ENCODE results near the gene CDK18.

Gene CDK18

DNA sequence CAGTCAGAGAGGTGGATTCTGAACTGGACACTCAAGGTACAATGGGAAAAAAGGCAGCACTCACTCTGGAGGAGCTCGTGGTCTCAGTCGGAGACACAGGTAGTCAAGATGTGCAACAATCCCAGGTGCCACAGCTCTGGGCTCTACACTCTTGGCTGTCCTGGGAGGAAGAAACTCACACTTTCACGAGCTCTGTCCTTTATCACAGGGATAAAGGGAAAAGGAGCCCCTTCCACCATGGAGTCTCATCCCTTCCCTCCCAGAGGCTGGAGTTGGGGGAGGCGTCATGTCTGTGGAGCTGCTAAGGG is 20.3 kb downstream of the CDK18 start:
- ATAC-seq, result no peak

DNA sequence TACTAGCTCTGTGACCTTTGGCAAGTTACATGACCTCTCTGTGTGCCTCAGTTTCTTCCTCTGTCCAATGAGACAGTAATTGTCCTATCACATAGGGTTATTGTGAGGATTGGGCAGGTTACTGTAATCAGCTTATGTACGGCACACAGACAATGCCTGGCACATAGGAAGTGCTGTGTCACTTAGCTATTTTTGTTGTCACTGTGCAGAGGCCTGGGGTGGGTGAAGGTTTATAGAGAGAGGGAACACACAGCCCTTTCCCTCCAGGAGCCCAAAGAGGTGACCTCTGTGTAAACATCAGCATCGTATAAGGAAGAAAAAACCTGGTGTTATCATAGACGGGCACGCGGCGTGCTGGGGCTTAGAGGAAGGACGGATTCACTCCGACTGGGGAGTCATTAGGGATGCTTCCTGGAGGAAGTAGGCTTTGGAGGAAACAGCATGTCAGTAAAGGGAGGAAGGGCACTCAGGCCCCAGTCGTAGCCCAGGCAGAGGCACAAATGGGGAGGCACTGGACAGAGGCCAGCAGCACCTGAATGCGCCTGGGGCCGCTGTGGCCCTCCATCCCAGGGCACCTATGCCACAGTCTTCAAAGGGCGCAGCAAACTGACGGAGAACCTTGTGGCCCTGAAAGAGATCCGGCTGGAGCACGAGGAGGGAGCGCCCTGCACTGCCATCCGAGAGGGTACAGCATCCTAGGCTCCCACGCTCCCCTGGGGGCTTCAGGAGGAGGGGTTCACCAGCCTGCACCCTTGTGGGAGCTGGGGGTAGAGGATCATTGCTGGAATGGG is 21.2 kb downstream of the CDK18 start:
- no peak for ATAC-seq

DNA sequence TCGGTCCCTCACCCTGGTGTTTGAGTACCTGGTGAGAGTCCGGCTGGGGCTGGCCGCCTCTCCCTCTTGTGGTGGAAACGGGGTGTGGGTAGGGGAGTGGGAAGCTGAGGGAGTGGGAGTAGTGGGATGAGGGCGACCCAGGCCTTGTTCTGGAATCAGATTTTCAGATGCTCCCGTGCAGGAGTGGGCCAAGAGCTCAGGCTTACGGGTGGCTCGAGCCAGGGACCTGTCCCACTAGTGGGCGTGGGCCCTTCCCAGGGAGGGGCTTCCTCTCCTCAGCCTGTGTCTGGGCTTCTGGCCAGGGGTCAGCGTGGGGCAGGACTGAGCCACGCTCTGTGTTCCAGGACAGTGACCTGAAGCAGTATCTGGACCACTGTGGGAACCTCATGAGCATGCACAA is 22.0 kb downstream of the CDK18 start:
- no peak for ATAC-seq

DNA sequence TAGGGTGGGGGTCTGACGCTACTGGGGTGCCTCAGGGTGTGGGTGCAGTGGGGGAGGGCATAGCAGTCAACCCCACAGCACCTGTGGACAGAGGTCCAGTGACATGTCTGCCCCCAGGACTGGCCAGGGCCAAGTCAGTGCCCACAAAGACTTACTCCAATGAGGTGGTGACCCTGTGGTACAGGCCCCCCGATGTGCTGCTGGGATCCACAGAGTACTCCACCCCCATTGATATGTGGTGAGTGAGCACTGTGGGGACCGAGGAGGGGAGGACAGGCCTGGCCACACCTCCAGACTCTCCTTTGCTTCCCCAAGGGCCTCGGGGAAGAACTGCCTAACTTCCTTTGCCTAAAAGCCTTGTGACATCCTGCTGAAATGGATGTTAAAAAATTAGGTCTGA is 23.5 kb downstream of the CDK18 start:
- ATAC-seq, result no peak

DNA sequence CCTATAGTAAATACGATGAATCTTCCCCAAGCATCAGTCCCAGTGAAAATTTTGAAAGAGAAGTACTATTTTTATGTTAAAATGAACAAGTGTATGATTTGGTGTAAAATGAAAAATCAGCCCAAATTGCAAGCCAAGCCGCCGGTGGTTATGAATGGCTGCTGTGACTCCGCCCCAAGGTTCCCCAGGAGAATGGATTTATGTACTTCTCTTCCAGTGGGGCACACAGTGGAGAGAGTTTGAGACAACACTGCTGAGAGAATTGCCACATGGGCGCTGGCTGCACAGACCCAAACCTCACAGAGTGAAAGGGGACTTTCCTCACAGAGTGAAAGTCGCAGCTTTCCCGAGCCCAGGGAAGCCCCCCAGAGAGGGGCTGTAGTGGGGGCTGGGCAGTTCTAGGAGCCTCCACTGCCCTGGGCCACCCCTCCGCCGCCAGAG is 24.0 kb downstream of the CDK18 start:
- ATAC-seq, result no peak

DNA sequence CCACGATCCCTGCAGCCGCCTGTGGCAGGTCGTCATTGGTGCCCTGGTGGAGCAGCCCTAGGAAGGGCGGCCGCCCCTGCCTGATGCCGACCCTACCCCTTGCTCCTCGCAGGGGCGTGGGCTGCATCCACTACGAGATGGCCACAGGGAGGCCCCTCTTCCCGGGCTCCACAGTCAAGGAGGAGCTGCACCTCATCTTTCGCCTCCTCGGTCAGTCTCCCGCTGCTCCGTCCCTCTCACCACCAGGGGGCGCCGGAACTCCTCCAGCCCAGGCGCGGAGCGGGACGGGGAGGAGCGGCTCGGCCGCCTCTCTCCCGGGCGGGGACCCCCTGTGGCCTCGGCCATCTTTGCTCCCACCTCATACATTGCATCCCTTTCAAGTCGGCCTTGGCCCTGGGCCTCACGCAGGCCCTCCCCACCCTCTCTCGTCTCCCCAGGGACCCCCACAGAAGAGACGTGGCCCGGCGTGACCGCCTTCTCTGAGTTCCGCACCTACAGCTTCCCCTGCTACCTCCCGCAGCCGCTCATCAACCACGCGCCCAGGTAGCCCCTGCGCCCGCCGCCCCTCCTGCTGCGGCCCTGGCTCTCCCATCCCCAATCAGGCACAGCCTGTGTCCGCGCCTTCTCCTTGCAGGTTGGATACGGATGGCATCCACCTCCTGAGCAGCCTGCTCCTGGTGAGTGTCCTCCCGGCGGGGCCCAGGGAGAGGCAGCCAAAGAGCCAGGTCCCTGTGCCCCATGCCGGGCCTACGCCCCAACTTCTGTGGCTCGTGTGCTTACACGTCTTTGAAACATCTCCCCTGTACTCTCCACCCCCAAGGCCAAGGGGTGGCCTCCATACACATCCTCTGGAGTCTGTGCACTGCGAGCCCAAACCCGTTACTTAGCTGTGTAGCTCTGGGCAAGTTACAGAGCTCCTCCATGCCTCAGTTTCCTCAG is 24.7 kb downstream of the CDK18 start:
- ATAC-seq, result peak; percentile 77 to 80

DNA sequence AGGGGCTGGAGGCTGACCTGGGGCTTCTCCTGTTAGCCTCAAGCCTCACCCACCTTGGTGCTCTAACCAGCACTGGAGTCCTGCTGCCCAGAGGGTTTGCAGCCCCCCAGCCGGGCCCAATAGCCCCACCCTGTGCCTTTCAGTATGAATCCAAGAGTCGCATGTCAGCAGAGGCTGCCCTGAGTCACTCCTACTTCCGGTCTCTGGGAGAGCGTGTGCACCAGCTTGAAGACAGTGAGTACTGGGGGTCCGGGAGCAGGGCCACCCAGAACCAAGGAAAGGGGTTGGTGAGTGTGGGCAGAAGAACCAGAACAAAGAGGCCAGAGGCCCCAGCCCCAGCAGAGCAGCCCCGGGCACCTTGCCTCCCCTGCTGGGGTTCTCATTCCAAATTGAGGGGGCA is 25.6 kb downstream of the CDK18 start:
- no peak for ATAC-seq

DNA sequence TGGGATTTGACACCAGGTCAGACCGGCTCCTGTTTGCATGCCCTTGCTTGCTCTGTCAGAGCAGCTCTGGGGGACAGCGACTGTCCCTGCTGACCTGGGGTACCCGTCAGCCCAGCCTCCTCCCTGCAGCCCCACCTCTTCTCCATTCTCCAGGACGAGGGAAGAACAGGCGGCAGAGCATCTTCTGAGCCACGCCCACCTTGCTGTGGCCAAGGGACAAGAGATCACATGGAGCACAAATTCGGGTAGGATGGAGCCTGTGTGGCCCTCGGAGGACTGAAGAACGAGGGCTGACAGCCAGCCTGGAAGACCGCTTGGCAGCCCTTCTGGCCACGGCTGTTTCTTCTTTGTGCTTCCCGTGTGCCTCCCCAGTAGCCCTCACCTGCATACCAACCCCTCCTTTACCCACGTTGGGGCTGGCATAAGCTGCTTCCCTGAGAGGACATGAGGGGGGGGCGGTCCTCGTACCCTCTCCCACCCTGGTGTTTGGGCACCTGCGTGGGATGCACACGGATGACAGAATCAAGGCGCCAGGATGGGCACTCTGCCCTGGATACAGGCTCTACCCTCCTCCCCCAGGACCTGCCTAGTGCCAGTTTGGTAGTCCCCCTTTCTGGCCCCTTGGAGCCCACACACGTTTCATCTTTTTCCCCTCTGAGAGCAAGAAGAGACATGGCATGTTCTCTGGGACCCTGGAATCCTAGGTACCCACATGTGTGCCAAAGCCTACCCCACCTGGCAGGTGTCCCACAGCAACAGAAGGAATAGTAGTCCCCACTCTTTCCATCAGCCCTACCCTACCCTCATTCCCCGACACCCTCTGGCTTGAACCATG is 26.9 kb downstream of the CDK18 start:
- ATAC-seq, result no peak

DNA sequence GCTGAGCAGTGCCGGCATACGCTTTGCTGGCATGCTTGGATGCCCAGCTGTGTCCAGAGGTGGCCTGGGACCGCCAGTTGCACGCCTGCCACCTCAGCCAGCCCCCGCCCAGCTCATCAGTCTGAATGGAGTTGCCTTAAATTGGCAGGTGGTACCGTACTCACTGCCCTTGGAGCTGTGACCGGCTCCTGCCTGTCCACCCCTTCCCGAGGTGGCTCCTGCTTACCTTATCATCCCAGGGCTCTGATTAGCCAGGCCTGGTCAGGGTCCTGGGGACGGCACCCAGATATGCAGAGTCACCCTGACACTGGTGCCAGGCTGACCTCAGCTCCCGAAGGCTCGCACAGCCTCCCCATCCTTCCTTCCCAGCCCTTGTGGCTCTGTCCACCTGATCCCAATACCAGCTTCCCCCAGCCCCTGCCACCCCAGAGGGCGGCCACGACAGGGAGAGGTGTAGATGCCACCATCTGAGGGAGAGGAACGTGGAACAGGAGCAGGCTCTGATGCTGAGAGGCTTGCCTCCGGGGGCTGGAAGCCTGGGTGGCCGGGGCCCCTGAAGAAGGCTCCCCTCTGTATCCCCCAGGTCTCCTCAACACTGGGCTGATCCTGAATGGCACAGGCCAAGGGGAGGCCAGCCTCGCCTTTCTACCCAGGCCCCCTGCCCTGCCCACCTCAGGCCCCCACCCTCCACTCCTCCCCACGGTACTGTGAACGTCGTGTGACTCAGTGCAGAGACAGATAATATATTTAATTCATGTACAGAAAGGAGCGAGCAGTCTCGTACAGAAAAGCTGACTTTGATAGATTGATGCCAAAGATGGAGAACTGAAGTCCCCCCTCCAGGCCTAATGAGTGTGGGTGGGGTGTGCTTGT is 27.8 kb downstream of the CDK18 start:
- ATAC-seq, result no peak

DNA sequence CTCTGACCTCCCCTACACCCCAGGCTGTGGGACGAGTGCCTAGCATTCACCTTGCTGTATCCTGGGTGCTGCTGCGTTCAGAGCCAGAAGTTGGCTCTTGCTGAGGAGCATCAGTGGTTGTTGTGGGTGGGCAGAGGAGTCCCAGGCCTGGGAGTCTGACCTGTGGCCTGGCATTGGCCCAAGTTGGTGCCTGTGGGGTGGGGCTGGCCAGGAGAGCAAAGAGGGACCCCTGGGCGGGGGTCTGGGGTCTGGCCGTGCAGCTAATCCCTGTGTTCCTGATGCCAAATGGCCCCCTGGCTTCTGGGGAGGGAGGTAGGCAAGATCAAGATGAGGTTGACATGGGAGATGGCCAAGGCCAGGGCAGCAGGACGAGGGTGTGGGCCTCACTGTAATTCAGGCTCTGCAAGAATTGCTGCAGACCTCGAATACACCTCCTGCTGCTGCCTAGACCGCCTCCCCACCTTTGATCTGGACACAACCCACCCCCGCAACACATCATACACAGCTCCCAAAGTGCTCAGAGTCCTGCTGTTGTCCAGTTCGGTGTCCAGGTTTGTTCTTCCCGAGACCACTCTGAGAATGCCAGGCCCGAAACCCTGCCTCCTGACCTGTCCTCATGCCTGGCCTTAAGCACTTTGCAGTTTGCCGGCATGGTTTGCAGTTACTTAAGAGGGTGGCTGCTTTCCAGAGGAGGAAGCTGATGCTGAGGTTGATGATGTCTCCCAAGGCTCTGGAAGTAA is 28.7 kb downstream of the CDK18 start:
- no peak for ATAC-seq

DNA sequence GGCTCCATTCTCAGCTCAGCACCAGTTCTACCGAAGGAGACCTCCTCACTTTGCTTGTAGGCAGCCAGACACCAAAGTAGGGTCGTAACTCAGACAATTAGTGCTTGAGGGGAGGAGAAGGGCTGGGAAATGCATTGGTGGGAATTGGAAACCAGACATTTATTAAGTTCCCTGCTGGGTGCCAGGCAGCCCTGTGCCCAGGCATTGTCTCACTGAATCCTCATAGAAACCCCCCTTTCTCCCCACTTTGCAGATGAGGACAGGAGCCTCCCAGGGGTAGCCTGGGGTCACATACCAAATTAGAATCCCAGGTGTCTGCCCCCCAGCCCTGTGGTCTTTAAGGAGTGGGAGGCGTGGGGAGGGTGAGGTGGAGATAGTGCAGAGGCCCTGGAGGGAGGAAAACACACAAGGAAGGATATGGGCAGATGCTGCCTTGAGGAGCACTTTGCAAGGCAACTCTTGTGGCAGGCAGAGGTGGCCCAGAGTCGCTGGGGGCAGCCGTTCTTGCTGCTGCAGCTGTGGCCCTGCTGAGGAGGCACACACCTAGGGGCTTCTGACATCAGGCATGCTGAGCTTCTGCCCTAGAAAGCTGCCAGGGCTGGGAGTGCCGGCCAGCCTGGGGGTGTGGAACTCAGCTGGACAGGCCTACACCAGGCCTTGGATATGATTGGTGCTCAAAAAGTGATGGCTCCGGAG is 29.4 kb downstream of the CDK18 start:
- ATAC-seq, result no peak

DNA sequence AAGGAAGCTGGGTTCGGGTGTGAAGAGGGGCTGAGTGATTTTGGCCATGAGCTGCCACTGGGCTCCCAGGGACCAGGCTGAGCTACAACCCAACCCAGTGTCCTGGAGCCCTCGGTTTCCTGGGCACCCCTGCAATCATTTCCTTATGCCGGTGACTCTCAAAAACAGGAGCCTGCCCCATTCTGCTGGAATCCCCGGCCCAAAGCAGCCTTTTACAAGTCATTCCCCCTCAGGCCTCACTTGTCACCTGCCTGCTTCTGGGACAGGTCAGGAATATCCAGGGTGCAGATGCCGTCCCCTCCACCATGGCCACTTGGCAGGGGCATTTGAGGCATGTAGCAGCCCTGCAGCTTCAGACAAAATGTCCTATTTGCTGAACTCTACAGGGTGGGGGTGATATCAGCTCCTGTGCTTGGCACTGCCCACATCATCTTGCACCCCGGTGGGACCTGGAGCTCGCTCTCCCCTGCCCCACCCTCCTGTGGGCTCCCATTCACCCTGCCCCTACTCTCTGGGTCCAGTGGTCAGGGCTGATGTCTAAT is 30.0 kb downstream of the CDK18 start:
- ATAC-seq, result no peak

DNA sequence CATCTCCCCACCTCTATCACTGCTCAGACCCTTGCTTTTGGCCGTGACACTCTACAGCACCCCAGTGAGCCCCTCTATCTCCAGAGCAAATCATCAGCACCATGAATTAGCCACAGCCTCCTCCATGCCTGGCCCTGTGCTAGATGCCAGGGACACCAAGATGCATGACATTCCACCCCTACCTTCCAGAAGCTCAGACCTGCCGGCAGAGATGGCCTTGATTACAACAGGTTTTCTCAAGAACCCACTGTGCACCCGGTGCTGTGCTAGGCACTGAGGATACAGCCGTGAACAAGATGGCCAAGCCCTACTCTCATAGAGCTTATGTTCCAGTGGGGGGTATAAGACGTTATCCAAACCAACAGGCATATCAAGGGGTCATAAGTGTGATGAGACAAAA is 30.6 kb downstream of the CDK18 start:
- no peak for ATAC-seq

DNA sequence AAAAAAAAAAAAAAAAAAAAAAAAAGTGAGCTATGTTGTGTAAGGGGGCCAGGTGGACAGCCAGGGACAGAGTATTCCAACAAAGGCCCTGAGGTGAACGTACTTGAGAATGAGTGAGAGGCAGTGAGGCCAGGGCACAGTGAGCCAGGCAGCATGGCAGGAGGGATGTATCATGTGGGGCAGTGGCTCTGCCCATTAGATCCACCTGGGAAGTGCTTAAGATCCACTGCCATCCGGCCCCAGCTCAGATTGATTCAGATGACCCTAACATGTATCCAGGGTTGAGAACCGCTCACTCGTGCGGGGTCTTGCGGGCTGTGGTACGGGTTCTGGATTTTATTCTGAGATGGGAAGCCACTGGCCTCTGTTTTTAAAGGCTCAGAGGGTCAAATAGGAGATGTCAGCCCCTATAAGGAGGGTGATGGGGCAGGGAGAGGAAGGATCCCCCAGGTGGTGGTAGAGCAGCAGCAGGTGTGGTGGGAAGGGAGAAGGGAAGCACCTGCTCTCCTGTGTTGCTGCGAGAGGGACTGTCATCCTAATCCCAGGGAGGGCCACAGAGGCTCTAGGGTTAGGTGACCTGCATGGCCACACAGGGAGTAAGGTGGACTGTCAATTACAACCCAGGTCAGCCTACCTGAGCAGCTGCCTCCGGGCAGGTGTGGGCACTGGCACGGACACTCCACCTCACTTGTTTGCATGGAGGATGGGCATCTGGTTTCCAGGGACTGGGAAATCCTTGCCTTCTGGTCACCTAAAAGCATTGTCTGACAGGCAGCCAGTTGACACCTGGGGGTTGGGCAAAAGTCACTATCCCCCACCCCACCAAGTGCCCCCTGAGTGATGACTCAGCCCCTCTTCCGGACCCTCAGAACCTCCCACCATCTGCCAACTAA is 31.6 kb downstream of the CDK18 start:
- ATAC-seq, result no peak

DNA sequence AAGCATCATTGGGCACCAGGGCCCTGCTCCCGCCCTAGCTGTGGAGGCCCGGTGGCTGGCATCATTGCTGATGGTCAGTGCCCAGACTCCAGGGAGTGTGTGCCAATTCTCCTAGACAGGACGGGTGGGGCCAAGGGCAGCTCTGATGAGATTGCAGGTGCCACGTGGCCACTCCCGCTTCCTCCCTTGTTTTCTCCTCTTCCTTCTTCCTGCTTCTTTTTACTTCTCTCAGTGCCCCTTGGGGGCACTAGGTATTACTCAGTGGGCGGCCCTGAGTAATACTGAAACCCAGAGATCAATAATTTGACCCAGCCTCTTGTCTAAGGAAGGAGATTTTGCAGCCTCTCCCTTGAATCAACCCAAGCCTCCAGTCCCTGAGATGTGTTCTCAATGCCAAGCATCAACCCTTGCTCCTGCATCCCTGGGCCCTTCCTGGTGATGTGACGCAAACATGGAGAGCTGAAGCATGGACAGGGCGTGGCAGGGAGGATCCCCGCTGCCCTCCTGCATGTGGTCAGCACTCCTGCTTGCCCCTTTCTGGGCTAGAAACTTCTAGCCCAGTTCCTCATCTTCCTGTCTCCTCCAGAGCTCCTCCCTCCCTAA is 32.4 kb downstream of the CDK18 start:
- no peak for ATAC-seq

DNA sequence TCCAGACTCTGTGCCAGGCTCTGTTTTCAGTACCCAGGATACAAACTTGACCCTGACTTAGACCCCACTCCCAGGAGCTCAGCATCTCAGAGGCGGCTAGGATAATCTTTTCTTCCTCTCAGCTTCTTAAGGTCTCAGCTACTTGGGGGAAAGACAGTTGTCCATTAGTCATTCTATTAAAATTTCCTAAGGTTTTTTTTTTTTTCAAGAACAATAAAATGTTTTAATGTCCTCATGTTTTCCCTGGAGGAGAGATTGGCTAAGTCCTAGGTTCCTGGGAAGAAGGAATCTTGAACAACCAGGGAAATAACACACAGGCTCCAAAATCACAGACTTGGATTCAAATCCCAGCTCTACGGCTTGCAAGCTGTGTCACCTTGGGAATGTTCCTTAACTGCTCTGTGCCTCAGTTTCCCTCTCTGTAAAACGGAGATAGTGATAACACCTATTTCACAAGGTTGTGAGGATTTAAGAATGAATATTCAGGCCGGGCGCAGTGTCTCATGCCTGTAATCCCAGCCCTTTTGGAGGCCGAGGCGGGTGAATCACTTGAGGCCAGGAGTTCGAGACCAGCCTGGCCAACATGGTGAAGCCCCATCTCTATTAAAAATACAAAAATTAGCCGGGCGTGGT is 33.0 kb downstream of the CDK18 start:
- ATAC-seq, result no peak

DNA sequence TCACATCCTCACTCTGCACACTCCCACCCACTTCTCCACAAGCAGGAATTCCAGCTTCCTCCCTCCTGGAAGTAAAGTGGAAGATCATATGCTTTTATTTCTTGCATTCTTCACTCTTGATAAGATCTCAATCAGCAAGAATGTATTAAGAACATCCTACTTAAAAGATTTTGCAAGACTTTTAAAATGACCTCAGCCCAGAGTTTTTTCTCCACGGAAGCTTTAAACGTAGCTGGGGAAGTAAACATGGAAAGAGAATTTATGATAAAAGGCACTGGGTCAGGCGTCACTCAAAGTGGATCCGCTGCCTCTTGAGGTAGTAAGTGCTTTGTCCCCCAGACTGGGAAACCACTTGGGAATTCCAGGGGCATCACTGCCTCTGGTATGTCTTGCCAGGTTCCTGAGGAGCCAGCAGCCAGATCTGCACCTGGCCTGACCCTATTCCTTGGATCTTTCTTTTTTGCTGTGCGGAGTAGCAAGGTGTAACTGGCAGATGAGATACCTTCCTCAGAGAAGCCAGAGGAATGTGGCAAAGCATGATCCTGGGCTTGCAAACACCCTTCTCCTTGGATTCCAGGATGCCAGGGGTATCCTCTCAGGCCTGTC is 33.9 kb downstream of the CDK18 start:
- ATAC-seq, result no peak
